Activated CD4-positive, alpha-beta memory T cell treated with anti-CD3 and anti-CD28 coated beads, Interleukin-2, amount 10 ng/mL, durations not matched to agents 7 days and 5 days (primary cell): Measurements from ENCODE around the gene FAM53A. TPM values are rescaled to one million over a fixed set of nuclear protein-coding genes. Genes with fewer than 3 reads are reported as not detected.
"Not testable (repeated sequence)": the region's sequence is repeated elsewhere in the genome, so short reads cannot be mapped to it uniquely, and the experiment has no call there.

Experiments used
- CTCF ChIA-PET: fragments of 350-600 bp; sonication (Branson Sonifier 250); formaldehyde crosslinking; loops from one replicate; lab custom pipeline; 2021; ENCODE audit warnings: antibody characterized with exemption, inconsistent platforms; lab: Charles Lee
- POLR2A ChIA-PET: fragments of 350-600 bp; sonication (Branson Sonifier 250); formaldehyde crosslinking; loops from one replicate; lab custom pipeline; 2021; ENCODE audit warnings: antibody characterized with exemption; lab: Charles Lee
- DNase-seq: peaks from one replicate; pipeline ENCODE4 v3.0.0-alpha.2; 2020
- H3K27ac Mint-ChIP-seq: one replicate; pipeline ENCODE4 v1.8.0; 2021; ENCODE audit warnings: mild to moderate bottlenecking, mixed read lengths
- H3K27me3 Mint-ChIP-seq: one replicate; pipeline ENCODE4 v1.8.0; 2021; ENCODE audit warnings: mixed read lengths
- H3K36me3 Mint-ChIP-seq: one replicate; pipeline ENCODE4 v1.8.0; 2021; ENCODE audit warnings: low read depth, mixed read lengths
- H3K4me1 Mint-ChIP-seq: one replicate; pipeline ENCODE4 v1.8.0; 2021; ENCODE audit warnings: mixed read lengths
- H3K4me3 Mint-ChIP-seq: one replicate; pipeline ENCODE4 v1.8.0; 2021; ENCODE audit warnings: mild to moderate bottlenecking, mixed read lengths
- H3K9me3 Mint-ChIP-seq: one replicate; pipeline ENCODE4 v1.8.0; 2021; ENCODE audit warnings: mixed read lengths
- total RNA-seq, 2 experiments: library from RNA; stranded (reverse); gene quantifications; one replicate each; pipeline ENCODE4 v1.2.3, GENCODE V29; 2021

FAM53A gene
- total RNA-seq, 2 experiments from 2014 or later: 0.65 to 0.91 TPM

- POLR2A ChIA-PET: no interaction called here
- H3K27ac Mint-ChIP-seq: no peak overlapping the region
- H3K27me3 Mint-ChIP-seq: peaks cover 3% of the 10 kb centered on the region
- CTCF ChIA-PET: no interaction called here
- no peaks in the 10 kb centered on the region for H3K4me1 Mint-ChIP-seq
- H3K9me3 Mint-ChIP-seq: no peaks in the 10 kb centered on the region
- DNase-seq: no peak
- no peaks in the 10 kb centered on the region for H3K36me3 Mint-ChIP-seq
- no peak overlapping the region for H3K4me3 Mint-ChIP-seq
These were observed 7.2 kb downstream of the FAM53A start for GRCh38 chr4:1676605-1677525.

GRCh38 chr4:1675802-1676137 is 8.3 kb downstream of the FAM53A start:
- H3K4me3 Mint-ChIP-seq: no peak overlapping the region
- CTCF ChIA-PET: no interaction called here
- POLR2A ChIA-PET: no interaction called here
- H3K9me3 Mint-ChIP-seq: no peaks in the 10 kb centered on the region
- no peaks in the 10 kb centered on the region for H3K4me1 Mint-ChIP-seq
- DNase-seq: no peak
- H3K36me3 Mint-ChIP-seq: no peaks in the 10 kb centered on the region
- peaks cover 3% of the 10 kb centered on the region for H3K27me3 Mint-ChIP-seq
- H3K27ac Mint-ChIP-seq: no peak overlapping the region

- H3K36me3 Mint-ChIP-seq: no peaks in the 10 kb centered on the region
- H3K27ac Mint-ChIP-seq: no peak overlapping the region
- no peaks in the 10 kb centered on the region for H3K9me3 Mint-ChIP-seq
- no peaks in the 10 kb centered on the region for H3K4me1 Mint-ChIP-seq
- CTCF ChIA-PET: no interaction called here
- POLR2A ChIA-PET: no interaction called here
- H3K27me3 Mint-ChIP-seq: peaks cover 3% of the 10 kb centered on the region
- no peak overlapping the region for H3K4me3 Mint-ChIP-seq
- DNase-seq: no peak
These were observed 8.8 kb downstream of the FAM53A start for GRCh38 chr4:1675136-1675801.

GRCh38 chr4:1674682-1675081 is 9.4 kb downstream of the FAM53A start:
- no peak for DNase-seq

GRCh38 chr4:1673671-1674070 is 10.4 kb downstream of the FAM53A start:
- DNase-seq: no peak
- CTCF ChIA-PET: interaction anchor here (1.2 kb wide), 1 partner anchor 20 kb away, joined by 3 read pairs; no protein-coding TSS in a partner anchor
- Mint-ChIP-seq H3K36me3 (no peaks in the 10 kb centered on the region), H3K4me3 (no peak overlapping the region), H3K27ac (no peak overlapping the region), H3K27me3 (peaks cover 3% of the 10 kb centered on the region), H3K9me3 (no peaks in the 10 kb centered on the region), H3K4me1 (no peaks in the 10 kb centered on the region)
- POLR2A ChIA-PET: no interaction called here

More at GRCh38 chr4:1674682-1675081, 9.4 kb downstream of the FAM53A start:
- H3K27me3 Mint-ChIP-seq: peaks cover 3% of the 10 kb centered on the region
- no peaks in the 10 kb centered on the region for H3K36me3 Mint-ChIP-seq
- H3K9me3 Mint-ChIP-seq: no peaks in the 10 kb centered on the region
- ChIA-PET POLR2A (no interaction called here), CTCF (no interaction called here)
- H3K4me3 Mint-ChIP-seq: no peak overlapping the region
- H3K4me1 Mint-ChIP-seq: no peaks in the 10 kb centered on the region
- H3K27ac Mint-ChIP-seq: no peak overlapping the region

GRCh38 chr4:1671011-1671410 is 13.1 kb downstream of the FAM53A start:
- H3K9me3 Mint-ChIP-seq, H3K4me3 Mint-ChIP-seq, POLR2A ChIA-PET, DNase-seq, H3K27ac Mint-ChIP-seq, H3K36me3 Mint-ChIP-seq, H3K27me3 Mint-ChIP-seq, CTCF ChIA-PET, H3K4me1 Mint-ChIP-seq: not testable (repeated sequence)

- Mint-ChIP-seq H3K4me3 (no peak overlapping the region), H3K27ac (no peak overlapping the region), H3K36me3 (no peaks in the 10 kb centered on the region), H3K4me1 (no peaks in the 10 kb centered on the region), H3K27me3 (peaks cover 3% of the 10 kb centered on the region), H3K9me3 (no peaks in the 10 kb centered on the region)
- no peak for DNase-seq
- ChIA-PET CTCF (no interaction called here), POLR2A (no interaction called here)
These were observed 13.8 kb downstream of the FAM53A start for GRCh38 chr4:1670279-1670678.

- H3K9me3 Mint-ChIP-seq: no peaks in the 10 kb centered on the region
- CTCF ChIA-PET: no interaction called here
These were observed 14.3 kb downstream of the FAM53A start for GRCh38 chr4:1669850-1670249.

GRCh38 chr4:1669270-1669669 is 14.8 kb downstream of the FAM53A start:
- Mint-ChIP-seq H3K4me1 (no peaks in the 10 kb centered on the region), H3K27ac (no peak overlapping the region), H3K36me3 (no peaks in the 10 kb centered on the region), H3K9me3 (no peaks in the 10 kb centered on the region), H3K27me3 (no peaks in the 10 kb centered on the region), H3K4me3 (no peak overlapping the region)
- ChIA-PET POLR2A (no interaction called here), CTCF (no interaction called here)
- DNase-seq: no peak

More at GRCh38 chr4:1669850-1670249, 14.3 kb downstream of the FAM53A start:
- DNase-seq: no peak
- H3K4me1 Mint-ChIP-seq: no peaks in the 10 kb centered on the region
- POLR2A ChIA-PET: no interaction called here
- H3K27ac Mint-ChIP-seq: no peak overlapping the region
- no peak overlapping the region for H3K4me3 Mint-ChIP-seq
- H3K36me3 Mint-ChIP-seq: no peaks in the 10 kb centered on the region
- peaks cover 2% of the 10 kb centered on the region for H3K27me3 Mint-ChIP-seq

- Mint-ChIP-seq H3K4me3 (no peak overlapping the region), H3K36me3 (no peaks in the 10 kb centered on the region), H3K4me1 (no peaks in the 10 kb centered on the region), H3K27ac (no peak overlapping the region), H3K27me3 (no peaks in the 10 kb centered on the region), H3K9me3 (no peaks in the 10 kb centered on the region)
- ChIA-PET POLR2A (no interaction called here), CTCF (no interaction called here)
- no peak for DNase-seq
These were observed 15.6 kb downstream of the FAM53A start for GRCh38 chr4:1668488-1668840.

- Mint-ChIP-seq H3K27me3 (no peaks in the 10 kb centered on the region), H3K9me3 (no peaks in the 10 kb centered on the region), H3K4me1 (no peaks in the 10 kb centered on the region), H3K27ac (no peak overlapping the region), H3K36me3 (no peaks in the 10 kb centered on the region), H3K4me3 (no peak overlapping the region)
- CTCF ChIA-PET: no interaction called here
- POLR2A ChIA-PET: no interaction called here
- no peak for DNase-seq
These were observed 16.8 kb downstream of the FAM53A start for GRCh38 chr4:1667273-1667672.

GRCh38 chr4:1666391-1666790 is 17.7 kb downstream of the FAM53A start:
- no peak overlapping the region for H3K27ac Mint-ChIP-seq

GRCh38 chr4:1664141-1664540 is 20.0 kb downstream of the FAM53A start:
- H3K4me3 Mint-ChIP-seq: no peak overlapping the region
- no peak overlapping the region for H3K27ac Mint-ChIP-seq
- CTCF ChIA-PET: interaction anchor here (0.6 kb wide), 1 partner anchor 13 kb away, joined by 3 read pairs; no protein-coding TSS in a partner anchor
- H3K36me3 Mint-ChIP-seq: no peaks in the 10 kb centered on the region
- H3K9me3 Mint-ChIP-seq: no peaks in the 10 kb centered on the region
- DNase-seq: no peak
- no peaks in the 10 kb centered on the region for H3K4me1 Mint-ChIP-seq
- POLR2A ChIA-PET: no interaction called here
- no peaks in the 10 kb centered on the region for H3K27me3 Mint-ChIP-seq

More at GRCh38 chr4:1666391-1666790, 17.7 kb downstream of the FAM53A start:
- Mint-ChIP-seq H3K4me3 (no peak overlapping the region), H3K9me3 (no peaks in the 10 kb centered on the region), H3K27me3 (no peaks in the 10 kb centered on the region), H3K4me1 (no peaks in the 10 kb centered on the region), H3K36me3 (no peaks in the 10 kb centered on the region)
- no peak for DNase-seq
- CTCF ChIA-PET: interaction anchor here (0.6 kb wide), 1 partner anchor 155 kb away, joined by 4 read pairs; no protein-coding TSS in a partner anchor
- POLR2A ChIA-PET: no interaction called here
